HEK293 (cell line): ENCODE results near the gene PCAT6.

Experiments
- CTCF ChIP-seq: fragments of 450-650 bp; formaldehyde crosslinking; IDR thresholded peaks from 2 replicates; pipeline ENCODE4 v1.5.1; 2016; ENCODE audit warnings: missing biosample characterization, missing genetic modification characterization
- PRDM10 ChIP-seq: fragments of 450-650 bp; formaldehyde crosslinking; IDR thresholded peaks from 2 replicates; pipeline ENCODE4 v1.5.1; 2016; ENCODE audit warnings: missing biosample characterization, missing genetic modification characterization
- SP2 ChIP-seq: fragments of 450-650 bp; formaldehyde crosslinking; IDR thresholded peaks from 2 replicates; pipeline ENCODE4 v1.5.1; 2016; ENCODE audit warnings: missing biosample characterization, missing genetic modification characterization
- ZBTB11 ChIP-seq: fragments of 450-650 bp; formaldehyde crosslinking; conservative IDR thresholded peaks from 2 replicates; pipeline ENCODE4 v1.5.1; 2016; ENCODE audit warnings: low read depth, missing biosample characterization, missing genetic modification characterization
- ZNF239 ChIP-seq: fragments of 450-650 bp; formaldehyde crosslinking; IDR thresholded peaks from 2 replicates; pipeline ENCODE4 v1.5.1; 2016; ENCODE audit warnings: missing biosample characterization, missing genetic modification characterization
- ZNF623 ChIP-seq: fragments of 450-650 bp; formaldehyde crosslinking; IDR thresholded peaks from 2 replicates; pipeline ENCODE4 v1.5.1; 2016; ENCODE audit warnings: missing biosample characterization, missing genetic modification characterization
- TF ChIP-seq, protein P1 (sequence below): fragments of 450-650 bp; formaldehyde crosslinking; IDR thresholded peaks from 2 replicates; pipeline ENCODE4 v1.5.1; 2016; ENCODE audit warnings: missing biosample characterization, missing genetic modification characterization
- TF ChIP-seq, protein P2 (sequence below): fragments of 450-650 bp; formaldehyde crosslinking; IDR thresholded peaks from 2 replicates; pipeline ENCODE4 v1.5.1; 2016; ENCODE audit warnings: missing biosample characterization, missing genetic modification characterization
- TF ChIP-seq, protein P3 (sequence below): fragments of 450-650 bp; formaldehyde crosslinking; IDR thresholded peaks from 2 replicates; pipeline ENCODE4 v1.5.1; 2016; ENCODE audit warnings: missing biosample characterization, missing genetic modification characterization
- TF ChIP-seq, protein P4 (sequence below): fragments of 450-650 bp; formaldehyde crosslinking; IDR thresholded peaks from 2 replicates; pipeline ENCODE4 v1.5.1; 2016; ENCODE audit warnings: missing biosample characterization, missing genetic modification characterization

- TF ChIP-seq ZNF623 (tag by site-specific recombination) = no peak
- TF ChIP-seq, protein P1, sequence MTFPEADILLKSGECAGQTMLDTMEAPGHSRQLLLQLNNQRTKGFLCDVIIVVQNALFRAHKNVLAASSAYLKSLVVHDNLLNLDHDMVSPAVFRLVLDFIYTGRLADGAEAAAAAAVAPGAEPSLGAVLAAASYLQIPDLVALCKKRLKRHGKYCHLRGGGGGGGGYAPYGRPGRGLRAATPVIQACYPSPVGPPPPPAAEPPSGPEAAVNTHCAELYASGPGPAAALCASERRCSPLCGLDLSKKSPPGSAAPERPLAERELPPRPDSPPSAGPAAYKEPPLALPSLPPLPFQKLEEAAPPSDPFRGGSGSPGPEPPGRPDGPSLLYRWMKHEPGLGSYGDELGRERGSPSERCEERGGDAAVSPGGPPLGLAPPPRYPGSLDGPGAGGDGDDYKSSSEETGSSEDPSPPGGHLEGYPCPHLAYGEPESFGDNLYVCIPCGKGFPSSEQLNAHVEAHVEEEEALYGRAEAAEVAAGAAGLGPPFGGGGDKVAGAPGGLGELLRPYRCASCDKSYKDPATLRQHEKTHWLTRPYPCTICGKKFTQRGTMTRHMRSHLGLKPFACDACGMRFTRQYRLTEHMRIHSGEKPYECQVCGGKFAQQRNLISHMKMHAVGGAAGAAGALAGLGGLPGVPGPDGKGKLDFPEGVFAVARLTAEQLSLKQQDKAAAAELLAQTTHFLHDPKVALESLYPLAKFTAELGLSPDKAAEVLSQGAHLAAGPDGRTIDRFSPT = no peak
- TF ChIP-seq CTCF (tag by site-specific recombination) = no peak
- TF ChIP-seq, protein P2, sequence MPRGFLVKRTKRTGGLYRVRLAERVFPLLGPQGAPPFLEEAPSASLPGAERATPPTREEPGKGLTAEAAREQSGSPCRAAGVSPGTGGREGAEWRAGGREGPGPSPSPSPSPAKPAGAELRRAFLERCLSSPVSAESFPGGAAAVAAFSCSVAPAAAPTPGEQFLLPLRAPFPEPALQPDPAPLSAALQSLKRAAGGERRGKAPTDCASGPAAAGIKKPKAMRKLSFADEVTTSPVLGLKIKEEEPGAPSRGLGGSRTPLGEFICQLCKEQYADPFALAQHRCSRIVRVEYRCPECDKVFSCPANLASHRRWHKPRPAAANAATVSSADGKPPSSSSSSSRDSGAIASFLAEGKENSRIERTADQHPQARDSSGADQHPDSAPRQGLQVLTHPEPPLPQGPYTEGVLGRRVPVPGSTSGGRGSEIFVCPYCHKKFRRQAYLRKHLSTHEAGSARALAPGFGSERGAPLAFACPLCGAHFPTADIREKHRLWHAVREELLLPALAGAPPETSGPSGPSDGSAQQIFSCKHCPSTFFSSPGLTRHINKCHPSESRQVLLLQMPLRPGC (tag by site-specific recombination) = no peak
- TF ChIP-seq, protein P3, sequence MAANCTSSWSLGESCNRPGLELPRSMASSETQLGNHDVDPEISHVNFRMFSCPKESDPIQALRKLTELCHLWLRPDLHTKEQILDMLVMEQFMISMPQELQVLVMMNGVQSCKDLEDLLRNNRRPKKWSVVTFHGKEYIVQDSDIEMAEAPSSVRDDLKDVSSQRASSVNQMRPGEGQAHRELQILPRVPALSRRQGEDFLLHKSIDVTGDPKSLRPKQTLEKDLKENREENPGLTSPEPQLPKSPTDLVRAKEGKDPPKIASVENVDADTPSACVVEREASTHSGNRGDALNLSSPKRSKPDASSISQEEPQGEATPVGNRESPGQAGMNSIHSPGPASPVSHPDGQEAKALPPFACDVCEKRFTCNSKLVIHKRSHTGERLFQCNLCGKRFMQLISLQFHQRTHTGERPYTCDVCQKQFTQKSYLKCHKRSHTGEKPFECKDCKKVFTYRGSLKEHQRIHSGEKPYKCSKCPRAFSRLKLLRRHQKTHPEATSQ (tag by site-specific recombination) = no peak
- TF ChIP-seq, protein P4, sequence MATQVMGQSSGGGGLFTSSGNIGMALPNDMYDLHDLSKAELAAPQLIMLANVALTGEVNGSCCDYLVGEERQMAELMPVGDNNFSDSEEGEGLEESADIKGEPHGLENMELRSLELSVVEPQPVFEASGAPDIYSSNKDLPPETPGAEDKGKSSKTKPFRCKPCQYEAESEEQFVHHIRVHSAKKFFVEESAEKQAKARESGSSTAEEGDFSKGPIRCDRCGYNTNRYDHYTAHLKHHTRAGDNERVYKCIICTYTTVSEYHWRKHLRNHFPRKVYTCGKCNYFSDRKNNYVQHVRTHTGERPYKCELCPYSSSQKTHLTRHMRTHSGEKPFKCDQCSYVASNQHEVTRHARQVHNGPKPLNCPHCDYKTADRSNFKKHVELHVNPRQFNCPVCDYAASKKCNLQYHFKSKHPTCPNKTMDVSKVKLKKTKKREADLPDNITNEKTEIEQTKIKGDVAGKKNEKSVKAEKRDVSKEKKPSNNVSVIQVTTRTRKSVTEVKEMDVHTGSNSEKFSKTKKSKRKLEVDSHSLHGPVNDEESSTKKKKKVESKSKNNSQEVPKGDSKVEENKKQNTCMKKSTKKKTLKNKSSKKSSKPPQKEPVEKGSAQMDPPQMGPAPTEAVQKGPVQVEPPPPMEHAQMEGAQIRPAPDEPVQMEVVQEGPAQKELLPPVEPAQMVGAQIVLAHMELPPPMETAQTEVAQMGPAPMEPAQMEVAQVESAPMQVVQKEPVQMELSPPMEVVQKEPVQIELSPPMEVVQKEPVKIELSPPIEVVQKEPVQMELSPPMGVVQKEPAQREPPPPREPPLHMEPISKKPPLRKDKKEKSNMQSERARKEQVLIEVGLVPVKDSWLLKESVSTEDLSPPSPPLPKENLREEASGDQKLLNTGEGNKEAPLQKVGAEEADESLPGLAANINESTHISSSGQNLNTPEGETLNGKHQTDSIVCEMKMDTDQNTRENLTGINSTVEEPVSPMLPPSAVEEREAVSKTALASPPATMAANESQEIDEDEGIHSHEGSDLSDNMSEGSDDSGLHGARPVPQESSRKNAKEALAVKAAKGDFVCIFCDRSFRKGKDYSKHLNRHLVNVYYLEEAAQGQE (tag by site-specific recombination) = no peak
- TF ChIP-seq SP2 = no peak
- no peak for TF ChIP-seq ZBTB11 (tag by site-specific recombination)
- TF ChIP-seq PRDM10 (tag by site-specific recombination) = no peak
- TF ChIP-seq ZNF239 (tag by site-specific recombination) = no peak
Observed at GRCh38 chr1:202843081-202843480, 32.3 kb downstream of the PCAT6 start.
